Measurements from ENCODE around the gene NTHL1. TPM values are rescaled to one million over a fixed set of nuclear protein-coding genes. Genes with fewer than 3 reads are reported as not detected.

Gene NTHL1
- total and polyA plus RNA-seq, 2 of the 13 experiments (the other 11 are each of a cell fraction or from before 2014, with no cell fraction given), result 47.5 to 64.9 TPM

DNA sequence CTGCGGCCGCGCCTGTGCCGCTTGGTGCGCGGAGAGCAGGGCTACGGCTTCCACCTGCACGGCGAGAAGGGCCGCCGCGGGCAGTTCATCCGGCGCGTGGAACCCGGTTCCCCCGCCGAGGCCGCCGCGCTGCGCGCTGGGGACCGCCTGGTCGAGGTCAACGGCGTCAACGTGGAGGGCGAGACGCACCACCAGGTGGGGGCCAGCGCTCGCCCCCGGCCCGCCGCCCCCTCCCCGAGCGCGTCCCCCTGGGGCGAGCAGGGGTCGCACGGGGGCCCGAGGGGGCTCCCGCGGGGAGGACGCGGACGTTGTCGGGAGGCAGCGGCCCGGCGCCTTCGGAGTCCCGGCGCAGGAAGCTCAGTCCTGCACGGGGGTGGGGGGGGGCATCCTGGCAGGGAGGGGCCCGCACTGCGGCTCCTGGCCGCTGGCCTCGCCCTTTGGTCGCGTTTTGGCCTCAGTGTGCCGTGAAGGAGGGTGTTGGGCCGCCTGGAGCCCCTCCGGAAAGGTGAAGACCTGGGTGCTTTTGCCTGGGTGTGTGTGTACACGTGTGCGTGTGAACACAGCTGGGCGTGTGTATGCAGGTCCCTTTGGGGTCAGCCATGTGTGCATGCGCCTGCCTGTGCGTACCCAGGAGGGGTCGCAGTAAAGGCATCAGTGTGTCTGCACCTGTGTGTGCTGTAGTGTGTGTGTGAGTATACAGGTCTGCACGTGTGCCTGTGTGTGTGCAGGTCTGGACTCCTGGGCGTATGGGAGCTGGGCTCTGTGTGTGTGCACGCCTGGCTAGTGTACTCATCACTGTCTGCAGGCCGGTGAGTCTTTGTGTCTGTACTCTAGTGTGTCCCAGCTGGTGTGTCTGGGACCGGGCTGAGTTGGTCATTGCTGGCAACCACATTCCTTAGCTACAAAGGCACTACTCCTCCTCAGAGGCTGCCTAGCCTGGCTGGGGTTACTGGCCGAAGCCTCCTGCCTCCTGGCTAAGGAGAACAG, 20.3 kb downstream of the NTHL1 start (continued):
- TF ChIP-seq YY1 (IDR thresholded peaks at IDR 0.05; ENCODE audit: insufficient read depth, insufficient replicate concordance, low read depth, low read length) (no peak), TBX3 (IDR thresholded peaks at IDR 0.05; ENCODE audit: borderline replicate concordance) (no peak), TBP (CRISPR knock-in tag; IDR thresholded peaks at IDR 0.05) (no peak), CCAR2 (optimal IDR thresholded peaks at IDR 0.05; ENCODE audit: low read depth, low read length) (no peak), PRPF4 (IDR thresholded peaks at IDR 0.05; ENCODE audit: low read depth, low read length, poor library complexity, severe bottlenecking) (no peak), ETV6 (CRISPR knock-in tag; conservative IDR thresholded peaks at IDR 0.05) (no peak), ZMYM3 (CRISPR knock-in tag; IDR thresholded peaks at IDR 0.05) (peak; percentile 31; the same call in 1 of the 2 replicates), ZBTB7A (CRISPR knock-in tag; IDR thresholded peaks at IDR 0.05) (peak; percentile 67), TMF1 (CRISPR knock-in tag; IDR thresholded peaks at IDR 0.05; ENCODE audit: low read depth) (no peak), ZSCAN25 (CRISPR knock-in tag; IDR thresholded peaks at IDR 0.05) (no peak), DNMT3B (CRISPR knock-in tag; conservative IDR thresholded peaks at IDR 0.05) (no peak), THRA (CRISPR knock-in tag; IDR thresholded peaks at IDR 0.05; ENCODE audit: borderline replicate concordance) (peak; percentile 17; the same call in 1 of the 2 replicates), ZFY (CRISPR knock-in tag; IDR thresholded peaks at IDR 0.05) (peak; percentile 40), MAX (IDR thresholded peaks at IDR 0.05) (peak; percentile 69), KDM2A (CRISPR knock-in tag; IDR thresholded peaks at IDR 0.05; ENCODE audit: borderline replicate concordance, low read depth) (peak; percentile 49), SRSF4 (IDR thresholded peaks at IDR 0.05; ENCODE audit: low read depth, low read length, poor library complexity, severe bottlenecking) (no peak), NRL (CRISPR knock-in tag; IDR thresholded peaks at IDR 0.05; ENCODE audit: borderline replicate concordance) (peak; percentile 51), RBM22 (optimal IDR thresholded peaks at IDR 0.05; ENCODE audit: low read length) (no peak), AKNA (CRISPR knock-in tag; IDR thresholded peaks at IDR 0.05; ENCODE audit: borderline replicate concordance) (no peak), ZNF317 (CRISPR knock-in tag; IDR thresholded peaks at IDR 0.05) (no peak), REXO4 (CRISPR knock-in tag; IDR thresholded peaks at IDR 0.05; ENCODE audit: borderline replicate concordance) (no peak), ZNF432 (CRISPR knock-in tag; IDR thresholded peaks at IDR 0.05; ENCODE audit: borderline replicate concordance) (no peak), HES4 (CRISPR knock-in tag; IDR thresholded peaks at IDR 0.05; ENCODE audit: borderline replicate concordance) (no peak), ZNF446 (CRISPR knock-in tag; IDR thresholded peaks at IDR 0.05) (no peak)
